ENCODE results near the gene PPP2R5B. TPM values are rescaled to one million over a fixed set of nuclear protein-coding genes. Genes with fewer than 3 reads are reported as not detected.

Gene PPP2R5B
- total RNA-seq, 1 experiment from 2014 or later: 14.0 TPM

GRCh38 chr11:64936539-64936938 is 12.1 kb downstream of the PPP2R5B start:
- CTCF ChIA-PET: interaction anchor here (1.2 kb wide), 1 partner anchor 48 kb away, joined by 5 read pairs; no protein-coding TSS in a partner anchor
- H3K9me3 ChIP-seq (ENCODE audit: control insufficient read depth, insufficient read depth, low read depth, low read length): no peaks in the 10 kb centered on the region
- no peak for DNase-seq (ENCODE audit: low read depth, low spot score)
- no peak for ATAC-seq
- H3K27ac ChIP-seq (ENCODE audit: low read length): no peak overlapping the region
- no peaks in the 10 kb centered on the region for H3K36me3 ChIP-seq (ENCODE audit: control insufficient read depth, insufficient read depth, low read length)
- H3K4me3 ChIP-seq (ENCODE audit: low read depth in 2 of 2, low read length in 2 of 2): no peak overlapping the region
- POLR2A ChIA-PET: no interaction called here
- in situ Hi-C loops (cut with HindIII; ENCODE audit: low pct_unique_long_range_greater_than_20kb, low sequenced_read_pairs): no loop called here
- no peaks in the 10 kb centered on the region for H3K4me1 ChIP-seq (ENCODE audit: control insufficient read depth, insufficient read depth, low read length)
- H3K27me3 ChIP-seq (ENCODE audit: control insufficient read depth, insufficient read depth, low read length): no peaks in the 10 kb centered on the region
- no peak for TF ChIP-seq TCF7L2 (IDR thresholded peaks at IDR 0.05; ENCODE audit: low read depth, low read length)
- TF ChIP-seq, protein P1, sequence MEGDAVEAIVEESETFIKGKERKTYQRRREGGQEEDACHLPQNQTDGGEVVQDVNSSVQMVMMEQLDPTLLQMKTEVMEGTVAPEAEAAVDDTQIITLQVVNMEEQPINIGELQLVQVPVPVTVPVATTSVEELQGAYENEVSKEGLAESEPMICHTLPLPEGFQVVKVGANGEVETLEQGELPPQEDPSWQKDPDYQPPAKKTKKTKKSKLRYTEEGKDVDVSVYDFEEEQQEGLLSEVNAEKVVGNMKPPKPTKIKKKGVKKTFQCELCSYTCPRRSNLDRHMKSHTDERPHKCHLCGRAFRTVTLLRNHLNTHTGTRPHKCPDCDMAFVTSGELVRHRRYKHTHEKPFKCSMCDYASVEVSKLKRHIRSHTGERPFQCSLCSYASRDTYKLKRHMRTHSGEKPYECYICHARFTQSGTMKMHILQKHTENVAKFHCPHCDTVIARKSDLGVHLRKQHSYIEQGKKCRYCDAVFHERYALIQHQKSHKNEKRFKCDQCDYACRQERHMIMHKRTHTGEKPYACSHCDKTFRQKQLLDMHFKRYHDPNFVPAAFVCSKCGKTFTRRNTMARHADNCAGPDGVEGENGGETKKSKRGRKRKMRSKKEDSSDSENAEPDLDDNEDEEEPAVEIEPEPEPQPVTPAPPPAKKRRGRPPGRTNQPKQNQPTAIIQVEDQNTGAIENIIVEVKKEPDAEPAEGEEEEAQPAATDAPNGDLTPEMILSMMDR (IDR thresholded peaks at IDR 0.05): no peak
- TF ChIP-seq SIN3A (IDR thresholded peaks at IDR 0.05; ENCODE audit: borderline replicate concordance, insufficient read depth, low read depth, low read length): no peak
- no peak for TF ChIP-seq REST (IDR thresholded peaks at IDR 0.05; ENCODE audit: insufficient read depth in 1 of 2, low read depth in 2 of 2, low read length in 1 of 2)
- TF ChIP-seq POLR2AphosphoS5 (IDR thresholded peaks at IDR 0.05; ENCODE audit: low read depth, low read length): no peak
- intact Hi-C loops (cut with micrococcal nuclease; ENCODE audit: unreplicated experiment): no loop called here
- no TSS peak for BruUV-seq (replicated peaks)

GRCh38 chr11:64947208-64947814 is 22.8 kb downstream of the PPP2R5B start:
- intact Hi-C loops (cut with micrococcal nuclease; ENCODE audit: unreplicated experiment): no loop called here
- in situ Hi-C loops (cut with HindIII; ENCODE audit: low pct_unique_long_range_greater_than_20kb, low sequenced_read_pairs): no loop called here
- BruUV-seq (replicated peaks): no TSS peak
- no peak for ATAC-seq
- Histone ChIP-seq H3K27ac (ENCODE audit: low read length) (no peak overlapping the region), H3K27me3 (ENCODE audit: control insufficient read depth, insufficient read depth, low read length) (no peaks in the 10 kb centered on the region; the same call in 1 of the 2 replicates), H3K36me3 (ENCODE audit: control insufficient read depth, insufficient read depth, low read length) (no peaks in the 10 kb centered on the region), H3K4me3 (ENCODE audit: low read depth in 2 of 2, low read length in 2 of 2) (no peak overlapping the region), H3K4me1 (ENCODE audit: control insufficient read depth, insufficient read depth, low read length) (no peaks in the 10 kb centered on the region), H3K9me3 (ENCODE audit: control insufficient read depth, insufficient read depth, low read depth, low read length) (no peaks in the 10 kb centered on the region)
- TF ChIP-seq SIN3A (IDR thresholded peaks at IDR 0.05; ENCODE audit: borderline replicate concordance, insufficient read depth, low read depth, low read length): no peak
- TF ChIP-seq POLR2AphosphoS5 (IDR thresholded peaks at IDR 0.05; ENCODE audit: low read depth, low read length): no peak
- TF ChIP-seq REST (IDR thresholded peaks at IDR 0.05; ENCODE audit: insufficient read depth in 1 of 2, low read depth in 2 of 2, low read length in 1 of 2): no peak
- TF ChIP-seq TCF7L2 (IDR thresholded peaks at IDR 0.05; ENCODE audit: low read depth, low read length): no peak
- TF ChIP-seq, protein P1 (IDR thresholded peaks at IDR 0.05): no peak
- POLR2A ChIA-PET: no interaction called here
- no peak for DNase-seq (ENCODE audit: low read depth, low spot score)
- CTCF ChIA-PET: no interaction called here

Data from Panc1 (cell line).